DMS53 treated with DMSO at 0.1 percent for 48 hours (cell line): ENCODE data around the gene SLC9A7.

ENCODE experiments used
- DNase-seq: peaks from one replicate; lab custom pipeline; 2025; ENCODE audit not compliant: unreplicated experiment; lab: John Stamatoyannopoulos, UW

Gene SLC9A7

DNA sequence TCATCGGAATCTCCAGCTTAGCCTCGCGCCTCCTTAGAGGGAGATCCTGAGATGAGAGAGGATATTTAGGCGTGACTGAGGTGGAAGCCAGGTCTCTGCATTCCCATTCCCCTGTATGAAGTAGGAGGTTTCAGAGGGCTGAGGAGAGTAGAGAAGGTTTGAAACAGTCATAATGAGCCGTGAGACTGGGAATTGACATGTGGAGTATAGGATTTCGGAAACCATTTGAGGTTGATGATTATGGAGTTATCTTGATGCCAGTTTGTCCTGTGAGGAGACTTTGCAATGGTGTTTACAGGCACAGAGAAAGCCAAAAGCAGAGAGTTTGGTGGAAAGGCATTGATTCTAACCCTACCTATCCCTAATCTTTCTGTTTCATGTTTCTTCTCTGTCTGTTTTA is 183.3 kb downstream of the SLC9A7 start:
- no peak for DNase-seq

- DNase-seq = peak; percentile 48
These were observed 184.0 kb downstream of the SLC9A7 start for GRCh38 chrX:46574774-46575381.

DNA sequence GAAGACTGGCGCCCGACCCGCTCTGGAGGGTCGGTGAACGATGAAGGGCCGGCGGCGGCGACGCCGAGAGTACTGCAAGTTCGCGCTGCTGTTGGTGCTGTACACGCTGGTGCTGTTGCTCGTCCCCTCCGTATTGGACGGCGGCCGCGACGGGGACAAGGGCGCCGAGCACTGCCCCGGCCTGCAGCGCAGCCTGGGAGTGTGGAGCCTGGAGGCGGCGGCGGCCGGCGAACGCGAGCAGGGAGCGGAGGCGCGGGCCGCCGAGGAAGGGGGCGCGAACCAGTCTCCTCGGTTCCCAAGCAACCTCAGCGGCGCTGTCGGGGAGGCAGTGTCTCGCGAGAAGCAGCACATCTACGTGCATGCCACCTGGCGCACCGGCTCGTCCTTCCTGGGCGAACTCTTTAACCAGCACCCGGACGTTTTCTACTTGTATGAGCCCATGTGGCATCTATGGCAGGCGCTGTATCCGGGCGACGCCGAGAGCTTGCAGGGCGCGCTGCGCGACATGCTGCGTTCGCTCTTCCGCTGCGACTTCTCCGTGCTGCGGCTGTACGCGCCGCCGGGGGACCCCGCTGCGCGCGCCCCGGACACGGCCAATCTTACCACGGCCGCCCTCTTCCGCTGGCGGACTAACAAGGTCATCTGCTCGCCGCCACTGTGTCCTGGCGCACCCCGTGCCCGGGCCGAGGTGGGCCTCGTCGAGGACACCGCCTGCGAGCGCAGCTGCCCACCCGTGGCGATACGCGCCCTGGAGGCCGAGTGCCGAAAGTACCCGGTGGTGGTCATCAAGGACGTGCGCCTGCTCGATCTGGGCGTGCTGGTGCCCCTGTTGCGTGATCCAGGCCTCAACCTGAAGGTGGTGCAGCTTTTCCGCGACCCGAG is 184.8 kb downstream of the SLC9A7 start:
- DNase-seq = peak; percentile 57

DNA sequence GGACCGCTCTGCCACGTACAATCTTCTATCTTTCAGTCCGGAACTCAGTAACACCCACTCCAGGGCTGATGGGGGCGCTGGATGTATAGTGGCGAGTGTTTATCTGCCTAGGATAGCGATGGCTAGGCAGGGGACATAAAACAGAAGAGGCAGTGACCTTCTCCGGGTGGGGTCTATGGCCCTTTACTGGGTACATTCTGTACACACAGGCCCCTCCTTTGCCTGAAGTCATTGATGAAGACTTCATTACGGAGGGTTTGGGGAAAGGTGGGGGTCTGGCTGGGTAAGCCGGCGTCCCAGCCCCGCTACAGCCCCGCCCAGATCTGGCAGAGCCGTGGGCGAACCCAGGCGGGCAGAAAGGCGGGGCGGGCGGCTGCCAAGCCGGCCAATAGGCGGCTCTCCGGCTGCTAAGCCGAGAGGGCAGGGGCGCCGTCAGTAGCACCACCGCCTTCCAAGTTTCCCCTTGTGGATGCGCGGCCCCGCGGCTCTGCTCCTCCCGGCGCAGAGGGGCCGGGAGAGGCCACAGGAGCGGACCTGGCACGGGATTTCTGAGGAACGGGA is 185.5 kb downstream of the SLC9A7 start, which contains the start of gene CHST7:
TSS of gene CHST7 (plus strand) at position 435 of the 561 bp plus-strand sequence. CDS start 167 bp downstream, outside the sequence.
- peak; percentile 57 for DNase-seq

- DNase-seq = peak; percentile 3
These were observed 186.5 kb downstream of the SLC9A7 start for GRCh38 chrX:46572340-46572936.

GRCh38 chrX:46571423-46572339 is 187.2 kb downstream of the SLC9A7 start:
- DNase-seq = no peak

DNA sequence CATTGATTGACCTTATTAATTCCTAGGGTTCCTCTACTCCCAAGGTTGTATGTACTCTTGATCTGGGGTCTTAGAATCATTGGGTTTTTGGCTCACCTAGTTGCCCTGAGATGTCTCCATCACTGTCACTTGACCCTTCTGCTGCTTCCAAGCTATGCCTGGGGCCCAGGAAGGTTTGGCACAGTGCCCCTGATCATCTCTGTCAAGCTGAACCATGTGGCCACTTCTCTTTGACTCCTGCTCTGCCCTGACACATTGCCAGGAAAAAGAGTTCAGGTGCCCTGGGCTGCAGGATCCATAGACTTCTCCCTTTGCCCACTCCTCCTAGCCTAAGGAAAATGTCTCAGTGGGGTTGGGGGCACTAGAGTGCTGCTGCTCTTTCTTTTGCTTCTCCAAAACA is 189.3 kb downstream of the SLC9A7 start:
- no peak for DNase-seq

- DNase-seq = no peak
These were observed 191.5 kb downstream of the SLC9A7 start for GRCh38 chrX:46567388-46567787.

GRCh38 chrX:46561824-46562657 is 196.9 kb downstream of the SLC9A7 start:
- DNase-seq = no peak

DNA sequence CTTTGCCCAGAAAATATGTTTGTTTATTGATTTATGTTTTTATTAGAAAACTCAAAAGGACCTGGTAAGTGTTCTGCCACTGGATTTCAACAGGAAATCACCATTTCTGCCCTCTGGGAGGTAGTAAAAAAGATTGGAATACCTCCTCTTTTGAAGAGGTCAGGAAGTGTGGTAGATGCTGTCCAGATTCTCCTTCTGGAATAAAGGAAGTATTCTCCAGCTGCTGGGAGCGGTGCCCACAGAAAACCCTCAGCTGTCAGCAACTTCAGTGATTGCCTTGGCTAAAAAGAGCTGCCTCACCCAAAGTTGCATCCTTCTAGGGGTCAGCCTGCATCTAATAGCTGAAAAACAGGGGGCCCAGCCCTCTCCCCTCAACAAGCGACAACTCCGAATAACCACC is 199.9 kb downstream of the SLC9A7 start:
- no peak for DNase-seq

- no peak for DNase-seq
These were observed 204.0 kb downstream of the SLC9A7 start for GRCh38 chrX:46554942-46555341.

GRCh38 chrX:46553935-46554334 is 205.0 kb downstream of the SLC9A7 start:
- no peak for DNase-seq

DNA sequence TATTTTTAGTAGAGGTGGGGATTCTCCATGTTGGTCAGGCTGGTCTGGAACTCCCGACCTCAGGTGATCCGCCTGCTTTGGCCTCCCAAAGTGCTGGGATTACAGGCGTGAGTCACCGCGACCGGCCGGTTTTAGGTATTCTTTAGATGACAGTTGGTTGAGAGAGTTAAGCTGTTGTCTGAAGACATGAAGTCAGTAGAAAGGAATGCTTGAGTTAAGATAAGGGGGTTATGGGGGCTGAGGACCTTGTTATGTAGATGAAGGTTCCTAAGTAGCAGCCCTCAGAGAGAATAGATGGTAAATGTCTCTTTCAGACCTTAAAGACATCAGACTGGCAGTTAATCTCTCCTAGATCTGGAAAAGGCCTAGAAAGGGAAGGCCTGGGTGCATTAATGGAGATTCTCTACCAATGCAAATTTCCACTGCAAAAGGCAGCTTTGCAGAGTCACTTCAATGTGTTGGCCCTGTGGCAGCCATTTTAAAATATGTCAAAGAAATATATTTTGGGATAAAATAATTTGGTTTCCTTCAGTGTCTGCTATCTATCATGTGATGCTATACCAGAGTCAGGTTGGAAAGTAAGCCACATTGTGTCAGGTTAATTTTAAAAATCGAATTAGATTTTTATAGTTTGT is 207.3 kb downstream of the SLC9A7 start:
- DNase-seq = no peak

DNA sequence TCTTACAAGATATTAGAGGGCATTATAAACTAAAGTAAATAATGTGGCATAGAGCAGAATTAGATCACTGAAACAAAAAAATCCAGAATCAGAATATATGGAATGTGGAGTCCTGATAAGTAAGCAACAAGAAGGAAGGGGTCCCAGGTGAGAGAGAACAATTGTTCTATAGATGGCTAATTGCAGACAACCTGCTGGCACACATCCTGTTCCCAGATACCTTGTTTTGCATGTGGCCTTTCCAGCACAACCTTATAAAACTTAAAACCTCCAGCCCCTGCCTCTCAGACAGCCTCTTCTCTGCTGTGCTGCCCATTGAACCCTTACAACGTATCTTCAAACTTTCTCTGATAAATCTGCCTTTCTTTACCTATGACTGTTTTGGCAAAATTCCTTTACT is 209.0 kb downstream of the SLC9A7 start:
- DNase-seq = no peak
